ENCODE results near the gene ARL8B. TPM values are rescaled to one million over a fixed set of nuclear protein-coding genes. Genes with fewer than 3 reads are reported as not detected.

Gene ARL8B
- total and polyA plus RNA-seq, 9 of the 15 experiments (the other 6 are each of a cell fraction or from before 2014, with no cell fraction given): 28.5 to 99.4 (median 77.2) TPM

DNA sequence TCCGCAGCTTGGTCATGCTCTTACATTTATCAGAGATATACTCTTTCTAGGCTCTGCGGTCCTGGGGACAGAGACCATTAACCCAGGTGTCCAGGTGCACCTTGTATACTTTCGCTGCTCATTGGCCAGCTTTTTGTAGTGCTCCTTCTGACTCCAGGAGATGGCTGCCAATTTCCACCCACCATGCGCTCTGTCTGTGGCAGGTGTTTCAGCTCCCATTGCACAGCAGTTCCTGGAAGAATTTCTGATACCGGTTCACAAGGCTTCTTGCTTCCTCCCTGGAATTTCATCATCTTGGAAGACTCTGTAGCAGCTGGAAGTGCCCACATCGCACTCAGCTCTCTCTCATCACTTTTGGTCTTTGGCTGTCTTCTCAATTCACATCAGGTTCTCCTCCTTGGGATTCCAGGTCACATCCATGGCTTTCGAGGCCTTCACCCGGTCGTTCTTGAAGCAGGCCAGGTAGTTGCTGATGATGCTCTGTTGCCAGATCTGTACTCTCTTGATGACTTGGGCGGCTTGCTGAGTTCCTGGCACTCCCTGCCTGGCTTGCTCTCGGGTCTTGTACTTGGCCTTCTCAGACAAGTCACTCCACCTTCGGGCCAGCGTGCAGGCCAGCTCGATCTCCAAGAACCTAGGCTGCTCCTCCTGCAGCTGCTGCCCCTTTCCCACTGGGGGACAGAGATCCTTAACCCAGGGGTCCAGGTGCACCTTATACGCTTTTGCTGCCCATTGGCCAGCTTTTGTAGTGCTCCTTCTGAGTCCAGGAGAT is 41.1 kb upstream of the ARL8B start:
- no peak for DNase-seq (ENCODE audit: extremely low read depth in 1 of 4, low spot score in 3 of 4)
- POLR2A ChIA-PET: interaction anchor here (0.9 kb wide), 1 partner anchor 97 kb away, joined by 3 read pairs; no protein-coding TSS in a partner anchor
- Histone ChIP-seq H3K9me3 (replicated peaks; ENCODE audit: control insufficient read depth, insufficient read depth, low read depth, low read length) (no peaks in the 10 kb centered on the region), H3K4me2 (ENCODE audit: insufficient read depth, low read length) (peak overlapping the region; percentile 50; the same call in 1 of the 2 replicates), H3K36me3 (ENCODE audit: control insufficient read depth, insufficient read depth, low read length) (no peaks in the 10 kb centered on the region), H3K4me3 (no peak overlapping the region), H4K20me1 (replicated peaks; ENCODE audit: control insufficient read depth, insufficient read depth, low read length) (no peaks in the 10 kb centered on the region), H3K79me2 (ENCODE audit: control insufficient read depth, insufficient read depth, low read length) (no peaks in the 10 kb centered on the region), H3K27ac (ENCODE audit: extremely low read depth, low read depth, low read length) (0 out of 3 replicates have a peak overlapping the region, but pooled peaks have one; percentile 68), H3K9ac (ENCODE audit: insufficient read depth in 1 of 2, low read depth in 2 of 2, low read length in 2 of 2) (peak overlapping the region; percentile 15 to 54; a peak in 2 of 4 replicates), H3K27me3 (ENCODE audit: control insufficient read depth in 2 of 2, insufficient read depth in 2 of 2, low read length in 2 of 2) (no peaks in the 10 kb centered on the region), H3K9me1 (ENCODE audit: control insufficient read depth, insufficient read depth, low read length) (peaks cover 2% of the 10 kb centered on the region), H3K4me1 (replicated peaks in 1 of 2; ENCODE audit: control insufficient read depth in 2 of 2, insufficient read depth in 2 of 2, low read length in 2 of 2) (peaks cover 25 to 38% of the 10 kb centered on the region in 2 experiments), H2AFZ (ENCODE audit: low read depth, low read length) (peak overlapping the region; percentile 85)
- in situ Hi-C loops (cut with MboI): no loop called here
- ATAC-seq: no peak; the same call in 2 of the 3 replicates
- TF ChIP-seq POLR3A (IDR thresholded peaks at IDR 0.05; ENCODE audit: borderline replicate concordance, extremely low read depth, insufficient read depth, insufficient read length) (no peak), MLLT1 (IDR thresholded peaks at IDR 0.05) (0 out of 4 replicates have a peak, but pooled peaks of 1 of the 2 experiments have one; percentile 23)
- WGBS (ENCODE audit: insufficient coverage, low coverage, missing lambda C conversion rate): 75% methylated on average over 15 of the region's 15 CpGs
- FAIRE-seq: no peak
- no TSS peak for BruUV-seq (replicated peaks)
- intact Hi-C loops (cut with micrococcal nuclease): loop anchor here (5.0 kb wide), 1 partner anchor 41 kb away; the partner anchor contains the start of gene ARL8B
- CTCF ChIA-PET (ENCODE audit: low intra/inter-chr PET ratio): no interaction called here

Measured in K562 (cell line).